SU-DHL-6 (cell line): Measurements from ENCODE around the gene FANCC.

Source experiments
- H2AFZ ChIP-seq: fragments of 200-600 bp; sonication (generic); 2 replicates; pipeline ENCODE4 v1.6.1; 2014; ENCODE audit warnings: low read depth, mild to moderate bottlenecking, moderate library complexity, mixed read lengths, antibody characterized with exemption, low read length; ENCODE audit not compliant: severe bottlenecking
- H3F3A ChIP-seq: fragments of 200-600 bp; shearing (Covaris generic); 2 replicates; pipeline ENCODE4 v1.6.0; 2016; ENCODE audit warnings: antibody characterized with exemption, mild to moderate bottlenecking; ENCODE audit not compliant: insufficient read depth
- H3K27ac ChIP-seq: fragments of 200-600 bp; sonication (generic); 2 replicates; pipeline ENCODE4 v1.5.1; 2016; ENCODE audit warnings: low read depth, mild to moderate bottlenecking, low read length, moderate library complexity, mixed read lengths
- H3K27me3 ChIP-seq: fragments of 200-600 bp; sonication (generic), shearing (Covaris generic); 2 replicates; pipeline ENCODE4 v1.6.0; 2014; ENCODE audit warnings: mild to moderate bottlenecking, low read length
- H3K36me3 ChIP-seq: fragments of 200-600 bp; sonication (generic); 2 replicates; pipeline ENCODE4 v1.6.1; 2014; ENCODE audit warnings: mild to moderate bottlenecking, low read length, mixed read lengths
- H3K4me2 ChIP-seq: fragments of 300-600, 200-600 bp; shearing (Covaris generic), sonication (generic); 2 replicates; pipeline ENCODE4 v1.6.0; 2014; ENCODE audit warnings: low read length, low read depth, mild to moderate bottlenecking; ENCODE audit not compliant: poor library complexity, severe bottlenecking
- H3K4me3 ChIP-seq: fragments of 200-600 bp; sonication (generic); 2 replicates; pipeline ENCODE4 v1.5.1; 2014; ENCODE audit warnings: antibody characterized with exemption, low read length, mild to moderate bottlenecking, mixed read lengths; ENCODE audit not compliant: insufficient read depth, poor library complexity, severe bottlenecking
- H3K79me2 ChIP-seq: fragments of 200-600 bp; sonication (generic); 2 replicates; pipeline ENCODE4 v1.6.1; 2014; ENCODE audit warnings: mild to moderate bottlenecking, low read length, moderate library complexity; ENCODE audit not compliant: insufficient read depth
- H3K9ac ChIP-seq: fragments of 200-600 bp; sonication (generic); 2 replicates; pipeline ENCODE4 v1.7.0; 2014; ENCODE audit warnings: mild to moderate bottlenecking, low read length
- H3K9me2 ChIP-seq: fragments of 200-600 bp; sonication (generic); replicated peaks from 2 replicates; pipeline ENCODE4 v1.6.1; 2014; ENCODE audit warnings: low read length; ENCODE audit not compliant: insufficient read depth
- H3K9me3 ChIP-seq: fragments of 200-600 bp; sonication (generic); 2 replicates; pipeline ENCODE4 v1.6.1; 2014; ENCODE audit warnings: low read length, mixed read lengths; ENCODE audit not compliant: insufficient read depth
- H4K20me1 ChIP-seq: fragments of 200-600 bp; sonication (generic); 2 replicates; pipeline ENCODE4 v1.6.1; 2014; ENCODE audit warnings: low read depth, mild to moderate bottlenecking, antibody characterized with exemption, low read length, moderate library complexity, mixed read lengths
- CTCF ChIP-seq: fragments of 200-600 bp; sonication (generic); IDR thresholded peaks from one replicate; pipeline ENCODE4 v1.5.1; 2017; ENCODE audit warnings: antibody characterized with exemption, mild to moderate bottlenecking, low read length, moderate library complexity; ENCODE audit not compliant: insufficient read depth, poor library complexity, severe bottlenecking
- EZH2phosphoT487 ChIP-seq: fragments of 200-600 bp; sonication (generic), shearing (Covaris generic); conservative IDR thresholded peaks from 2 replicates; pipeline ENCODE4 v1.6.1; 2018; ENCODE audit warnings: mild to moderate bottlenecking, antibody characterized with exemption, low read length, moderate library complexity, mixed read lengths

FANCC gene

GRCh38 chr9:95103871-95104580 is 213.5 kb downstream of the FANCC start:
- no peak overlapping the region for H3K4me2 ChIP-seq
- H3K36me3 ChIP-seq = no peaks in the 10 kb centered on the region
- no peaks in the 10 kb centered on the region for H3K27me3 ChIP-seq
- H3F3A ChIP-seq = no peaks in the 10 kb centered on the region
- H2AFZ ChIP-seq = no peak overlapping the region
- no peak overlapping the region for H3K9ac ChIP-seq
- no peaks in the 10 kb centered on the region for H3K9me3 ChIP-seq
- no peaks in the 10 kb centered on the region for H3K79me2 ChIP-seq
- H3K4me3 ChIP-seq = no peak overlapping the region
- TF ChIP-seq EZH2phosphoT487 (no peak), CTCF (no peak)
- no peak overlapping the region for H3K27ac ChIP-seq
- H3K9me2 ChIP-seq = no peaks in the 10 kb centered on the region
- no peaks in the 10 kb centered on the region for H4K20me1 ChIP-seq

GRCh38 chr9:95103281-95103771 is 214.2 kb downstream of the FANCC start:
- H3K79me2 ChIP-seq = no peaks in the 10 kb centered on the region
- H3K4me2 ChIP-seq = no peak overlapping the region
- H3K9me2 ChIP-seq = no peaks in the 10 kb centered on the region
- no peaks in the 10 kb centered on the region for H3F3A ChIP-seq
- H2AFZ ChIP-seq = no peak overlapping the region
- no peak overlapping the region for H3K9ac ChIP-seq
- H4K20me1 ChIP-seq = no peaks in the 10 kb centered on the region
- H3K4me3 ChIP-seq = no peak overlapping the region
- TF ChIP-seq EZH2phosphoT487 (no peak), CTCF (no peak)
- H3K9me3 ChIP-seq = no peaks in the 10 kb centered on the region
- no peaks in the 10 kb centered on the region for H3K36me3 ChIP-seq
- no peaks in the 10 kb centered on the region for H3K27me3 ChIP-seq
- no peak overlapping the region for H3K27ac ChIP-seq

GRCh38 chr9:95102572-95102971 is 214.9 kb downstream of the FANCC start:
- Histone ChIP-seq H3K9ac (no peak overlapping the region), H3F3A (no peaks in the 10 kb centered on the region), H3K36me3 (no peaks in the 10 kb centered on the region)

More at GRCh38 chr9:95102572-95102971, 214.9 kb downstream of the FANCC start:
- no peaks in the 10 kb centered on the region for H4K20me1 ChIP-seq
- no peaks in the 10 kb centered on the region for H3K9me2 ChIP-seq
- no peaks in the 10 kb centered on the region for H3K79me2 ChIP-seq
- no peaks in the 10 kb centered on the region for H3K9me3 ChIP-seq
- no peak overlapping the region for H3K4me3 ChIP-seq
- H2AFZ ChIP-seq = no peak overlapping the region
- H3K27me3 ChIP-seq = no peaks in the 10 kb centered on the region
- no peak overlapping the region for H3K4me2 ChIP-seq
- no peak overlapping the region for H3K27ac ChIP-seq
- TF ChIP-seq CTCF (no peak), EZH2phosphoT487 (no peak)
